Naive thymus-derived CD8-positive, alpha-beta T cell (primary cell): ENCODE measurements around the gene GUCY2D. TPM values are rescaled to one million over a fixed set of nuclear protein-coding genes. Genes with fewer than 3 reads are reported as not detected.
"Not testable (repeated sequence)": the region's sequence is repeated elsewhere in the genome, so short reads cannot be mapped to it uniquely, and the experiment has no call there.

ENCODE experiments used
- ATAC-seq, 2 donors: fragments of 150-1000 bp; cut with Tn5 transposase in 1 of 2; sonication (Bioruptor Pico), chemical (Tn5 transposase) in 1 of 2; 1 replicate in 1 of 2; 2 replicates in 1 of 2; pipeline ENCODE4 v1.10.0; 2021; ENCODE audit warnings: mild to moderate bottlenecking in 2 of 2, moderate library complexity in 2 of 2
- POLR2A ChIA-PET: fragments of 350-600 bp; sonication (Branson Sonifier 250); formaldehyde crosslinking; loops from one replicate; lab custom pipeline; 2021; ENCODE audit warnings: antibody characterized with exemption; lab: Charles Lee
- DNase-seq, 10 donors: peaks; one replicate each; pipeline versions ENCODE4 v3.0.0 to v3.0.0-alpha.2; 2020 to 2022
- H3K27ac Mint-ChIP-seq, 10 donors: one replicate each; pipeline ENCODE4 v1.8.0; 2020 to 2022; ENCODE audit warnings: mild to moderate bottlenecking in 10 of 10, mixed read lengths in 10 of 10, moderate library complexity in 4 of 10, inconsistent platforms in 1 of 10
- H3K27me3 Mint-ChIP-seq, 5 donors: one replicate each; pipeline ENCODE4 v1.8.0; 2021 to 2022; ENCODE audit warnings: mixed read lengths in 5 of 5
- H3K36me3 Mint-ChIP-seq, 3 donors: one replicate each; pipeline ENCODE4 v1.8.0; 2020 to 2022; ENCODE audit warnings: mixed read lengths in 3 of 3, mild to moderate bottlenecking in 2 of 3, inconsistent platforms in 1 of 3
- H3K4me1 Mint-ChIP-seq, 4 donors: one replicate each; pipeline ENCODE4 v1.8.0; 2021 to 2022; ENCODE audit warnings: mixed read lengths in 4 of 4
- H3K4me3 Mint-ChIP-seq, 10 donors: one replicate each; pipeline ENCODE4 v1.8.0; 2020 to 2022; ENCODE audit warnings: mild to moderate bottlenecking in 10 of 10, mixed read lengths in 10 of 10, moderate library complexity in 6 of 10, inconsistent platforms in 1 of 10
- H3K9me3 Mint-ChIP-seq, 9 donors: one replicate each; pipeline ENCODE4 v1.8.0; 2020 to 2022; ENCODE audit warnings: mixed read lengths in 9 of 9, mild to moderate bottlenecking in 3 of 9, inconsistent platforms in 1 of 9, moderate library complexity in 1 of 9
- polyA plus RNA-seq, 3 donors: library from polyadenylated mRNA; unstranded; fragments of 300-500 nt; fragmentation: Illumina TruSeq; gene quantifications; one replicate each; pipeline ENCODE4 v1.2.3, GENCODE V29; 2021
- total RNA-seq, 8 experiments: library from RNA in 2 of 8; stranded (reverse) in 2 of 8; gene quantifications; one replicate each; pipeline ENCODE4 v1.2.3 and lab custom pipeline; 2021 to 2026

The GUCY2D gene
- total and polyA plus RNA-seq, 5 experiments from 2014 or later = 0.17 TPM; not detected in 4

- Mint-ChIP-seq H3K27me3 (peaks cover 12 to 34% (median 18%) of the 10 kb centered on the region in 5 donors), H3K36me3 (no peaks in the 10 kb centered on the region), H3K4me1 (peaks cover 0 to 10% (median 0%) of the 10 kb centered on the region in 4 donors), H3K9me3 (no peaks in the 10 kb centered on the region), H3K27ac (no peak overlapping the region), H3K4me3 (no peak overlapping the region)
- ATAC-seq (no peak), DNase-seq (no peak)
- POLR2A ChIA-PET = no interaction called here
Measured at GRCh38 chr17:8022360-8023003, 20.1 kb downstream of the GUCY2D start.

GRCh38 chr17:8024161-8024560 lies 21.7 kb downstream of the GUCY2D start:
- DNase-seq, H3K4me3 Mint-ChIP-seq, ATAC-seq, POLR2A ChIA-PET, H3K36me3 Mint-ChIP-seq, H3K9me3 Mint-ChIP-seq, H3K4me1 Mint-ChIP-seq: not testable (repeated sequence)
- Mint-ChIP-seq H3K27me3 (peaks cover 23 to 50% (median 27%) of the 10 kb centered on the region in 5 donors), H3K27ac (peak overlapping the region in 1 of 10 donors; percentile 47)

GRCh38 chr17:8025176-8025911 lies 22.9 kb downstream of the GUCY2D start:
- POLR2A ChIA-PET = no interaction called here
- no peak overlapping the region for H3K4me3 Mint-ChIP-seq
- ATAC-seq (no peak), DNase-seq (no peak)
- no peak overlapping the region for H3K27ac Mint-ChIP-seq
- H3K9me3 Mint-ChIP-seq = no peaks in the 10 kb centered on the region
- H3K27me3 Mint-ChIP-seq = peaks cover 23 to 50% (median 31%) of the 10 kb centered on the region in 5 donors
- H3K36me3 Mint-ChIP-seq = no peaks in the 10 kb centered on the region
- no peaks in the 10 kb centered on the region for H3K4me1 Mint-ChIP-seq

- no peak overlapping the region for H3K4me3 Mint-ChIP-seq
- no peaks in the 10 kb centered on the region for H3K4me1 Mint-ChIP-seq
- H3K36me3 Mint-ChIP-seq = no peaks in the 10 kb centered on the region
- no peak for DNase-seq
- H3K27ac Mint-ChIP-seq = no peak overlapping the region
- POLR2A ChIA-PET = no interaction called here
- H3K9me3 Mint-ChIP-seq = no peaks in the 10 kb centered on the region
- peaks cover 19 to 55% (median 39%) of the 10 kb centered on the region in 5 donors for H3K27me3 Mint-ChIP-seq
- ATAC-seq = no peak
Measured at GRCh38 chr17:8029121-8029520, 26.7 kb downstream of the GUCY2D start.

- H3K27ac Mint-ChIP-seq = no peak overlapping the region
- no peaks in the 10 kb centered on the region for H3K4me1 Mint-ChIP-seq
- POLR2A ChIA-PET = no interaction called here
- H3K27me3 Mint-ChIP-seq = peaks cover 13 to 48% (median 37%) of the 10 kb centered on the region in 5 donors
- H3K9me3 Mint-ChIP-seq = no peaks in the 10 kb centered on the region
- ATAC-seq (no peak), DNase-seq (no peak)
- H3K36me3 Mint-ChIP-seq = no peaks in the 10 kb centered on the region
- no peak overlapping the region for H3K4me3 Mint-ChIP-seq
Measured at GRCh38 chr17:8031261-8031661, 28.8 kb downstream of the GUCY2D start.

- Mint-ChIP-seq H3K4me3 (no peak overlapping the region), H3K36me3 (no peaks in the 10 kb centered on the region), H3K9me3 (no peaks in the 10 kb centered on the region), H3K27me3 (peaks cover 13 to 48% (median 35%) of the 10 kb centered on the region in 5 donors), H3K27ac (no peak overlapping the region), H3K4me1 (no peaks in the 10 kb centered on the region)
- POLR2A ChIA-PET = no interaction called here
- no peak for DNase-seq
- ATAC-seq = no peak
Measured at GRCh38 chr17:8031950-8032349, 29.5 kb downstream of the GUCY2D start.

- H3K9me3 Mint-ChIP-seq = no peaks in the 10 kb centered on the region
- H3K27me3 Mint-ChIP-seq = peaks cover 16 to 48% (median 33%) of the 10 kb centered on the region in 5 donors
- no peak overlapping the region for H3K27ac Mint-ChIP-seq
- DNase-seq (no peak), ATAC-seq (no peak)
- no peaks in the 10 kb centered on the region for H3K36me3 Mint-ChIP-seq
- H3K4me3 Mint-ChIP-seq = no peak overlapping the region
- no peaks in the 10 kb centered on the region for H3K4me1 Mint-ChIP-seq
- POLR2A ChIA-PET = interaction anchor here (0.7 kb wide), 1 partner anchor 129 kb away, joined by 3 read pairs; no protein-coding TSS in a partner anchor
Measured at GRCh38 chr17:8032442-8032841, 30.0 kb downstream of the GUCY2D start.

- Mint-ChIP-seq H3K27me3 (peaks cover 11 to 31% (median 23%) of the 10 kb centered on the region in 5 donors), H3K4me1 (peaks cover 4 to 9% (median 6%) of the 10 kb centered on the region in 4 donors)
- peak in 6 of 10 donors; percentile 19 to 32 (median 20) for DNase-seq
Measured at GRCh38 chr17:8038954-8039610, 36.7 kb downstream of the GUCY2D start, which contains the start of gene ALOX15B. Gene ALOX15B (plus strand): TSS chr17:8039059. CDS start chr17:8039156, 97 bp downstream.

GRCh38 chr17:8039611-8040168 lies 37.3 kb downstream of the GUCY2D start:
- Mint-ChIP-seq H3K36me3 (no peaks in the 10 kb centered on the region), H3K4me1 (peaks cover 4 to 9% (median 6%) of the 10 kb centered on the region in 4 donors), H3K9me3 (no peaks in the 10 kb centered on the region), H3K27ac (peak overlapping the region in 1 of 10 donors; percentile 43), H3K27me3 (peaks cover 11 to 33% (median 23%) of the 10 kb centered on the region in 5 donors), H3K4me3 (peak overlapping the region in 1 of 10 donors; percentile 41)
- DNase-seq (no peak), ATAC-seq (no peak)
- POLR2A ChIA-PET = interaction anchor here (0.6 kb wide), 1 partner anchor 17 kb away, joined by 3 read pairs; no protein-coding TSS in a partner anchor

More at GRCh38 chr17:8038954-8039610, 36.7 kb downstream of the GUCY2D start, which contains the start of gene ALOX15B:
- POLR2A ChIA-PET = no interaction called here
- ATAC-seq = peak; percentile 61 to 67
- Mint-ChIP-seq H3K4me3 (peak within 1 kb of the TSS in 2 of 10 donors; percentile 34 to 41), H3K27ac (peak within 1 kb of the TSS in 2 of 10 donors; percentile 43 to 67), H3K9me3 (no peaks in the 10 kb centered on the region), H3K36me3 (no peaks in the 10 kb centered on the region)

- POLR2A ChIA-PET = no interaction called here
- H3K36me3 Mint-ChIP-seq = no peaks in the 10 kb centered on the region
Measured at GRCh38 chr17:8041249-8041928, 39.0 kb downstream of the GUCY2D start.

GRCh38 chr17:8041979-8042378 lies 39.6 kb downstream of the GUCY2D start:
- Mint-ChIP-seq H3K27ac (no peak overlapping the region), H3K9me3 (no peaks in the 10 kb centered on the region), H3K27me3 (peaks cover 9 to 33% (median 23%) of the 10 kb centered on the region in 5 donors), H3K4me3 (no peak overlapping the region), H3K36me3 (no peaks in the 10 kb centered on the region), H3K4me1 (peaks cover 4 to 9% (median 6%) of the 10 kb centered on the region in 4 donors)
- ATAC-seq = no peak
- DNase-seq = no peak
- POLR2A ChIA-PET = no interaction called here

More at GRCh38 chr17:8041249-8041928, 39.0 kb downstream of the GUCY2D start:
- no peaks in the 10 kb centered on the region for H3K9me3 Mint-ChIP-seq
- peaks cover 4 to 9% (median 6%) of the 10 kb centered on the region in 4 donors for H3K4me1 Mint-ChIP-seq
- H3K27me3 Mint-ChIP-seq = peaks cover 9 to 34% (median 23%) of the 10 kb centered on the region in 5 donors
- no peak overlapping the region for H3K4me3 Mint-ChIP-seq
- ATAC-seq (peak in 1 of 2 donors; percentile 42), DNase-seq (peak in 6 of 10 donors; percentile 17 to 48 (median 34))
- H3K27ac Mint-ChIP-seq = no peak overlapping the region
